MM.1S (cell line): ENCODE measurements around the gene HSPA6.
"Not testable (repeated sequence)": the region's sequence is repeated elsewhere in the genome, so short reads cannot be mapped to it uniquely, and the experiment has no call there.

Source experiments
- CTCF ChIP-seq: fragments of 300-600 bp; sonication (generic); IDR thresholded peaks from 2 replicates; pipeline ENCODE4 v1.5.1; 2016; ENCODE audit warnings: antibody characterized with exemption, low read length, mixed read lengths
- EZH2 ChIP-seq: fragments of 300-600 bp; sonication (generic); optimal IDR thresholded peaks from 2 replicates; pipeline ENCODE3; 2017; ENCODE audit warnings: low read depth, mild to moderate bottlenecking, antibody characterized with exemption, low read length, mixed read lengths
- EZH2phosphoT487 ChIP-seq: fragments of 300-600 bp; sonication (generic); IDR thresholded peaks from 2 replicates; pipeline ENCODE4 v1.6.1; 2018; ENCODE audit warnings: antibody characterized with exemption, low read length

- not testable (repeated sequence) for TF ChIP-seq CTCF, EZH2, EZH2phosphoT487
Observed at GRCh38 chr1:161528550-161528949, 4.2 kb downstream of the HSPA6 start.
